Endodermal cell (in vitro differentiated cells): ENCODE results near the gene TARS3. TPM values are rescaled to one million over a fixed set of nuclear protein-coding genes. Genes with fewer than 3 reads are reported as not detected.
"Not testable (repeated sequence)": the region's sequence is repeated elsewhere in the genome, so short reads cannot be mapped to it uniquely, and the experiment has no call there.

Experiments used
- DNase-seq: peaks from one replicate; pipeline ENCODE4 v3.0.0-alpha.2; 2017
- H3K27ac ChIP-seq: 2 replicates; pipeline ENCODE4 v1.5.1; 2013; ENCODE audit warnings: mild to moderate bottlenecking, low read depth, low read length, moderate library complexity
- H3K27me3 ChIP-seq: 2 replicates; pipeline ENCODE4 v1.6.1; 2013; ENCODE audit warnings: mild to moderate bottlenecking, low read length, moderate library complexity; ENCODE audit not compliant: insufficient read depth, control insufficient read depth, poor library complexity, severe bottlenecking
- H3K36me3 ChIP-seq: 2 replicates; pipeline ENCODE4 v1.7.0; 2013; ENCODE audit warnings: mild to moderate bottlenecking, low read length, moderate library complexity; ENCODE audit not compliant: control insufficient read depth, insufficient read depth
- H3K4me1 ChIP-seq: one replicate; pipeline ENCODE4 v1.7.0; 2013; ENCODE audit warnings: low read length; ENCODE audit not compliant: control insufficient read depth, insufficient read depth
- H3K4me3 ChIP-seq: 2 replicates; pipeline ENCODE4 v1.5.1; 2013; ENCODE audit warnings: mild to moderate bottlenecking, low read length, moderate library complexity
- H3K9ac ChIP-seq: 2 replicates; pipeline ENCODE4 v1.6.1; 2013; ENCODE audit warnings: mild to moderate bottlenecking, low read length, moderate library complexity; ENCODE audit not compliant: poor library complexity, severe bottlenecking; ENCODE audit errors: extremely low read depth
- H3K9me3 ChIP-seq: 2 replicates; pipeline ENCODE4 v1.6.1; 2013; ENCODE audit warnings: mild to moderate bottlenecking, low read length, moderate library complexity; ENCODE audit not compliant: control insufficient read depth
- H3K27ac Mint-ChIP-seq: 2 replicates; pipeline ENCODE4 v1.8.0; 2020; ENCODE audit warnings: mixed read lengths
- H3K27me3 Mint-ChIP-seq: 2 replicates; pipeline ENCODE4 v1.8.0; 2021; ENCODE audit warnings: mild to moderate bottlenecking, mixed read lengths; ENCODE audit not compliant: insufficient read depth
- H3K36me3 Mint-ChIP-seq: 2 replicates; pipeline ENCODE4 v1.8.0; 2020; ENCODE audit warnings: low read depth, mixed read lengths
- H3K4me1 Mint-ChIP-seq: 2 replicates; pipeline ENCODE4 v1.8.0; 2020; ENCODE audit warnings: mixed read lengths
- H3K4me3 Mint-ChIP-seq: 2 replicates; pipeline ENCODE4 v1.8.0; 2020; ENCODE audit warnings: mild to moderate bottlenecking, moderate library complexity, mixed read lengths
- H3K9me3 Mint-ChIP-seq: 2 replicates; pipeline ENCODE4 v1.8.0; 2020; ENCODE audit warnings: mild to moderate bottlenecking, mixed read lengths
- WGBS, 2 experiments: methylation state at CpG; one replicate each; pipeline versions ENCODE4 v1.1.5 to v1.1.7; 2013; ENCODE audit warnings: missing lambda C conversion rate in 2 of 2, mixed read lengths in 1 of 2; ENCODE audit not compliant: insufficient coverage in 1 of 2, insufficient read length in 1 of 2; 5-methylcytosine and 5-hydroxymethylcytosine counted together
- total RNA-seq, 2 donors: library from RNA; stranded (reverse); fragmentation: NEBNext Ultra II Directional in 1 of 2; extraction: Animal tissue kit (Norgen Biotek cat#: 25700) in 1 of 2; gene quantifications; 2 replicates in 1 of 2; 3 replicates in 1 of 2; pipeline ENCODE4 v1.2.1, GENCODE V29; 2021
- TF ChIP-seq, protein P1 (sequence below): fragments of 200-600 bp; sonication (generic); conservative IDR thresholded peaks from 2 replicates; pipeline ENCODE4 v1.5.0; 2021; ENCODE audit warnings: antibody characterized with exemption, mild to moderate bottlenecking

TARS3 gene
- total RNA-seq, 2 donors from 2014 or later = 11.7 to 13.6 TPM

DNA sequence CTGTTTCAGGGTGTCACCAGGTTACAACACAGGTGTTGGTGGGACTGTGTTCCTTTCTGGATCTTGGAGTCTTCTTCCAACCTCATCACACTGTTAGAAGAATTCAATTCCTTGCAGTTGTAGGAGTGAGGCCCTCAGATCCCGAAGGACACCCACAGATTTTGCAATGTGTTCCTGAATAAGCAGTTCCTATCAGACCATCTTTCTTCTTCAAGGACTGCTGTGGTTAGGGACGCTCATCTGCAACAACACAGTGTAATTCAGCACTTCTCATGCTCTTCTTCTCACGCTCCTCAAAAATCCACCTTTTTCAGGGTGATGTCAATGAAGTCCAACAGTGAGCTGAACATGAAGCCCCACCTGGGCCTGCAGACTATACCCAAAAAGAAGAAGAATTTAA lies 90.9 kb downstream of the TARS3 start:
- Histone ChIP-seq H3K9me3 (no peaks in the 10 kb centered on the region), H3K27me3 (no peaks in the 10 kb centered on the region), H3K36me3 (no peaks in the 10 kb centered on the region), H3K4me3 (no peak overlapping the region), H3K27ac (no peak overlapping the region), H3K4me1 (no peaks in the 10 kb centered on the region), H3K9ac (no peak overlapping the region)
- TF ChIP-seq, protein P1, sequence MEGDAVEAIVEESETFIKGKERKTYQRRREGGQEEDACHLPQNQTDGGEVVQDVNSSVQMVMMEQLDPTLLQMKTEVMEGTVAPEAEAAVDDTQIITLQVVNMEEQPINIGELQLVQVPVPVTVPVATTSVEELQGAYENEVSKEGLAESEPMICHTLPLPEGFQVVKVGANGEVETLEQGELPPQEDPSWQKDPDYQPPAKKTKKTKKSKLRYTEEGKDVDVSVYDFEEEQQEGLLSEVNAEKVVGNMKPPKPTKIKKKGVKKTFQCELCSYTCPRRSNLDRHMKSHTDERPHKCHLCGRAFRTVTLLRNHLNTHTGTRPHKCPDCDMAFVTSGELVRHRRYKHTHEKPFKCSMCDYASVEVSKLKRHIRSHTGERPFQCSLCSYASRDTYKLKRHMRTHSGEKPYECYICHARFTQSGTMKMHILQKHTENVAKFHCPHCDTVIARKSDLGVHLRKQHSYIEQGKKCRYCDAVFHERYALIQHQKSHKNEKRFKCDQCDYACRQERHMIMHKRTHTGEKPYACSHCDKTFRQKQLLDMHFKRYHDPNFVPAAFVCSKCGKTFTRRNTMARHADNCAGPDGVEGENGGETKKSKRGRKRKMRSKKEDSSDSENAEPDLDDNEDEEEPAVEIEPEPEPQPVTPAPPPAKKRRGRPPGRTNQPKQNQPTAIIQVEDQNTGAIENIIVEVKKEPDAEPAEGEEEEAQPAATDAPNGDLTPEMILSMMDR = no peak
- peaks cover 24% of the 10 kb centered on the region for H3K27me3 Mint-ChIP-seq
- DNase-seq = no peak
- H3K36me3 Mint-ChIP-seq = peaks cover 4% of the 10 kb centered on the region
- no peak overlapping the region for H3K27ac Mint-ChIP-seq
- H3K9me3 Mint-ChIP-seq = no peaks in the 10 kb centered on the region
- H3K4me3 Mint-ChIP-seq = no peak overlapping the region
- peaks cover 21% of the 10 kb centered on the region for H3K4me1 Mint-ChIP-seq
- 91 to 94% methylated on average over 3 of the region's 3 CpGs for WGBS, 2 experiments

DNA sequence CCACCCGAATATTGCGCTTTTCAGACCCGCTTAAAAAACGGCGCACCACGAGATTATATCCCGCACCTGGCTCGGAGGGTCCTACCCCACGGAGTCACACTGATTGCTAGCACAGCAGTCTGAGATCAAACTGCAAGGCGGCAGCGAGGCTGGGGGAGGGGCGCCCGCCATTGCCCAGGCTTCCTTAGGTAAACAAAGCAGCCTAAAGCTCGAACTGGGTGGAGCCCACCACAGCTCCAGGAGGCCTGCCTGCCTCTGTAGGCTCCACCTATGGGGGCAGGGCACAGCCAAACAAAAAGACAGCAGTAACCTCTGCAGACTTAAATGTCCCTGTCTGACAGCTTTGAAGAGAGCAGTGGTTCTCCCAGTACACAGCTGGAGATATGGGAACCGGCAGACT lies 97.5 kb downstream of the TARS3 start:
- not testable (repeated sequence) for H3K27me3 ChIP-seq, H3K27me3 Mint-ChIP-seq, H3K27ac Mint-ChIP-seq, H3K27ac ChIP-seq, H3K4me1 Mint-ChIP-seq, H3K36me3 ChIP-seq, H3K4me1 ChIP-seq, H3K4me3 Mint-ChIP-seq, DNase-seq, H3K4me3 ChIP-seq, H3K9ac ChIP-seq
- Mint-ChIP-seq H3K9me3 (peaks cover 30% of the 10 kb centered on the region), H3K36me3 (peaks cover 18% of the 10 kb centered on the region)
- WGBS, 2 experiments = 88 to 100% methylated on average over 2 to 15 of the region's 15 CpGs
- peaks cover 24% of the 10 kb centered on the region for H3K9me3 ChIP-seq

DNA sequence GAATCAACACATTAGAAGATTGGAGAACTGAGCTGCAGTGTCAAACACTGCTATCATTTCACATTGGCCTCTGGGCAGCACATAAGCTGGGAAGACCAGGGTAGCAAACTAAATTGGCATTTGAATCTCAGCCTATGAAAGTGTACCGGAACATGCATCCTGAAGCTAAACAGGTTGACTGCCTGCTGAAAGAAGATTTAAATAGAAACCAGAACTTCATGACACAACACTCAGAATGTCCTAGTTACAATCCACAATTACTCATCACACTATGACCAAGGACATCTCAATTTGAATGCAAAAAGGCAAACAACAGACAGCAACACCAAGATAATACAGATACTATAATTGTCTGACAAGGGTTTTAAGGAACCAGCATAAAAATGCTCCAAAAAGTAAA lies 98.3 kb downstream of the TARS3 start:
- no peak overlapping the region for H3K9ac ChIP-seq
- H3K36me3 ChIP-seq = no peaks in the 10 kb centered on the region
- H3K36me3 Mint-ChIP-seq = peaks cover 18% of the 10 kb centered on the region
- H3K9me3 Mint-ChIP-seq = peaks cover 30% of the 10 kb centered on the region
- DNase-seq = no peak
- no peaks in the 10 kb centered on the region for H3K27me3 Mint-ChIP-seq
- H3K9me3 ChIP-seq = peaks cover 24% of the 10 kb centered on the region
- no peak overlapping the region for H3K4me3 ChIP-seq
- no peak overlapping the region for H3K4me3 Mint-ChIP-seq
- no peaks in the 10 kb centered on the region for H3K27me3 ChIP-seq
- H3K4me1 Mint-ChIP-seq = no peaks in the 10 kb centered on the region
- H3K27ac Mint-ChIP-seq = no peak overlapping the region
- TF ChIP-seq, protein P1 = no peak
- H3K4me1 ChIP-seq = no peaks in the 10 kb centered on the region
- WGBS, 2 experiments = 93 to 100% methylated on average over 1 of the region's 1 CpG
- no peak overlapping the region for H3K27ac ChIP-seq

DNA sequence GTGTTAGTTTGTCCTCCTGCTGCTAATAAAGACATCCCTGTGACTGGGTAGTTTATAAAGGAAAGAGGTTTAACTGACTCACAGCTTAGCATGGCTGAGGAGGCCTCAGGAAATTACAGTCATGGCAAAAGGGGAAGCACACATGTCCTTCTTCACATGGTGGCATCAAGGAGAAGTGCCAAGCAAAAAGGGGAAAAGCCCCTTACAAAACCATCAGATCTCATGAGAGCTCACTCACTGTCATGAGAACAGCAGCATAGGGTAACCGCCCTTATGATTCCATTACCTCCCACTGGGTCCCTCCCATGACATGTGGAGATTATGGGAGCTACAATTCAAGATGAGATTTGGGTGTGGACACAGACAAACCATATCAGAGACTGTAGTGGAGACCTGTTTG lies 99.1 kb downstream of the TARS3 start:
- no peak overlapping the region for H3K4me3 Mint-ChIP-seq
- DNase-seq = no peak
- TF ChIP-seq, protein P1 = no peak

More for the DNA sequence above, 99.1 kb downstream of the TARS3 start:
- Histone ChIP-seq H3K4me1 (no peaks in the 10 kb centered on the region), H3K27me3 (no peaks in the 10 kb centered on the region), H3K9ac (no peak overlapping the region), H3K36me3 (no peaks in the 10 kb centered on the region), H3K27ac (no peak overlapping the region), H3K9me3 (peaks cover 24% of the 10 kb centered on the region), H3K4me3 (no peak overlapping the region)
- H3K27ac Mint-ChIP-seq = no peak overlapping the region
- H3K4me1 Mint-ChIP-seq = no peaks in the 10 kb centered on the region
- peaks cover 18% of the 10 kb centered on the region for H3K36me3 Mint-ChIP-seq
- WGBS, 2 experiments = 93 to 100% methylated on average over 1 of the region's 1 CpG
- peaks cover 30% of the 10 kb centered on the region for H3K9me3 Mint-ChIP-seq
- H3K27me3 Mint-ChIP-seq = no peaks in the 10 kb centered on the region
